Measurements from ENCODE around the gene CLASP1. TPM values are rescaled to one million over a fixed set of nuclear protein-coding genes. Genes with fewer than 3 reads are reported as not detected.

Gene CLASP1
- total and polyA plus RNA-seq, 2 experiments from 2014 or later, result 16.6 to 56.3 TPM

DNA sequence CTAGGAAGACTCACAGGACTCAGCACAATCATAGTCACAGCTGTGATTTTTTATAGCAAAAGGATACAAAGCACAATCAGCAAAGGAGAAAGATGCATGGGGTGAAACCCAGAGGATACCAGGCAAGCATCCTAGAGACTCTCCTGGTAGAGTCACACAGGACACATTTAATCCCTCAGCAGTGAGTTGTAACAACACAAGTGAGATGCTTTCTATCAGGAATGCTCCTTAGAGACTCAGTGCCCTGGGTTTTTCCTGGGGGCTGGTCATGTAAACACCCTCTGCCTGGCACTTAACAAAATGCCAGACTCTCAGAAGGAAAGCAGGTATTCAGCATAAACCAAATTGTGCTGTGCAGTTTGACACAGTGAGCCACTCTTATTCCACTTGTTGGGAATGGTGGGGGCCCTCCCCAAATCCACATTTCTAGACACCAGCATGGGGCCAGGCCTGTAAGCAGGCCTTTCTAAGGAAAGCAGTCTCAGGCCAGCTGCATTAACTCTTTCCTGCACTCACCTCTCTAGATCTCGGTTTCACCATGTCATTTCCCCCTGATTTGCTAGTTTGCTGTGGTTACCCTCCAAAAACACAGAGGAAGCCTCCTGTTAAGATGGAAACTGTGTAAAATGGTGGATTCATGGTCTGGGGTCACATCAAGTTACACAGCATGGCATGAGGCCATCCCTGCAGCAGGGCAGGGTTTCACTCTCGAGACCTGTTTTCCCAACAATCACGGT, 135.5 kb downstream of the CLASP1 start (continued):
- no peak for TF ChIP-seq ZNF331 (CRISPR knock-in tag; IDR thresholded peaks at IDR 0.05; ENCODE audit: low read depth)
- no peak for TF ChIP-seq ZNF114 (CRISPR knock-in tag; IDR thresholded peaks at IDR 0.05)

DNA sequence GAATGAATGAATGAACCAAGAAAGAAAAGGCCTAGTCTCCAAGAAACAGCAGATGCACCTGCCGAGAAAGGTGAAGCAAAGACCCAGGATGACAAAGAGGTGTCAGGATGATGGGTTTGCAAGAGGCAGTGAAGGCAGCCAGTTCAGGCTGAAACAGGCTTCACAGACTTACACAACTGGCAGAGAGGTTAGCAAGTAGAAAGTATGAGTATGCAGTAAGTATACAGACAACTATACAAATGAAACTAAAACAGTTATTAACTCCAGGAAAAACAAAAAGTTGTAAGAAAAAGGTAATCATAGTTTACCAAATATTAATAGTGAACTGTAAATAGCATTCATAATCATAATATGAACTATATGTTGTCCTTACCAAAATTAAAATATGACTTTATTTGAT, 138.4 kb downstream of the CLASP1 start:
- Histone ChIP-seq H2AFZ (no peak overlapping the region), H3K4me1 (ENCODE audit: insufficient read depth) (peaks cover 4% of the 10 kb centered on the region; the same call in 1 of the 2 replicates), H3F3A (replicated peaks; ENCODE audit: low read depth) (no peaks in the 10 kb centered on the region), H4K20me1 (replicated peaks; ENCODE audit: insufficient read depth) (peaks cover 3% of the 10 kb centered on the region; the same call in 1 of the 2 replicates), H3K79me2 (replicated peaks; ENCODE audit: insufficient read depth) (peaks cover 21% of the 10 kb centered on the region), H3K4me2 (no peak overlapping the region), H3K27me3 (ENCODE audit: insufficient read depth) (no peaks in the 10 kb centered on the region), H3K36me3 (ENCODE audit: insufficient read depth) (no peaks in the 10 kb centered on the region; the same call in 1 of the 2 replicates), H3K4me3 (no peak overlapping the region), H3K27ac (ENCODE audit: low read depth) (no peak overlapping the region), H3K9me2 (ENCODE audit: insufficient read depth) (0 out of 2 replicates have a peak, but pooled peaks cover 2% of the 10 kb centered on the region)
- Mint-ChIP-seq H3K27me3 (ENCODE audit: insufficient read depth, low read depth, poor library complexity) (no peaks in the 10 kb centered on the region), H3K36me3 (ENCODE audit: low read depth) (peaks cover 8% of the 10 kb centered on the region; the same call in 2 of the 3 replicates), H3K27ac (no peak overlapping the region), H3K4me1 (peaks cover 22% of the 10 kb centered on the region), H3K4me3 (no peak overlapping the region), H3K9me3 (no peaks in the 10 kb centered on the region)
- DNase-seq (ENCODE audit: low spot score) (no peak), ATAC-seq (no peak)
- no peak for TF ChIP-seq POLR2AphosphoS5 (IDR thresholded peaks at IDR 0.05; ENCODE audit: low read depth)
- TF ChIP-seq, protein P1, sequence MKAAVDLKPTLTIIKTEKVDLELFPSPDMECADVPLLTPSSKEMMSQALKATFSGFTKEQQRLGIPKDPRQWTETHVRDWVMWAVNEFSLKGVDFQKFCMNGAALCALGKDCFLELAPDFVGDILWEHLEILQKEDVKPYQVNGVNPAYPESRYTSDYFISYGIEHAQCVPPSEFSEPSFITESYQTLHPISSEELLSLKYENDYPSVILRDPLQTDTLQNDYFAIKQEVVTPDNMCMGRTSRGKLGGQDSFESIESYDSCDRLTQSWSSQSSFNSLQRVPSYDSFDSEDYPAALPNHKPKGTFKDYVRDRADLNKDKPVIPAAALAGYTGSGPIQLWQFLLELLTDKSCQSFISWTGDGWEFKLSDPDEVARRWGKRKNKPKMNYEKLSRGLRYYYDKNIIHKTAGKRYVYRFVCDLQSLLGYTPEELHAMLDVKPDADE (IDR thresholded peaks at IDR 0.05), result no peak
- TF ChIP-seq STAT1 (IDR thresholded peaks at IDR 0.05; ENCODE audit: unreplicated experiment), result no peak
- TF ChIP-seq, protein P2, sequence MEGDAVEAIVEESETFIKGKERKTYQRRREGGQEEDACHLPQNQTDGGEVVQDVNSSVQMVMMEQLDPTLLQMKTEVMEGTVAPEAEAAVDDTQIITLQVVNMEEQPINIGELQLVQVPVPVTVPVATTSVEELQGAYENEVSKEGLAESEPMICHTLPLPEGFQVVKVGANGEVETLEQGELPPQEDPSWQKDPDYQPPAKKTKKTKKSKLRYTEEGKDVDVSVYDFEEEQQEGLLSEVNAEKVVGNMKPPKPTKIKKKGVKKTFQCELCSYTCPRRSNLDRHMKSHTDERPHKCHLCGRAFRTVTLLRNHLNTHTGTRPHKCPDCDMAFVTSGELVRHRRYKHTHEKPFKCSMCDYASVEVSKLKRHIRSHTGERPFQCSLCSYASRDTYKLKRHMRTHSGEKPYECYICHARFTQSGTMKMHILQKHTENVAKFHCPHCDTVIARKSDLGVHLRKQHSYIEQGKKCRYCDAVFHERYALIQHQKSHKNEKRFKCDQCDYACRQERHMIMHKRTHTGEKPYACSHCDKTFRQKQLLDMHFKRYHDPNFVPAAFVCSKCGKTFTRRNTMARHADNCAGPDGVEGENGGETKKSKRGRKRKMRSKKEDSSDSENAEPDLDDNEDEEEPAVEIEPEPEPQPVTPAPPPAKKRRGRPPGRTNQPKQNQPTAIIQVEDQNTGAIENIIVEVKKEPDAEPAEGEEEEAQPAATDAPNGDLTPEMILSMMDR (conservative IDR thresholded peaks at IDR 0.05; ENCODE audit: low read depth in 2 of 2), result no peak
- TF ChIP-seq EZH2 (IDR thresholded peaks at IDR 0.05; ENCODE audit: low read depth, unreplicated experiment), result no peak
- TF ChIP-seq, protein P3, sequence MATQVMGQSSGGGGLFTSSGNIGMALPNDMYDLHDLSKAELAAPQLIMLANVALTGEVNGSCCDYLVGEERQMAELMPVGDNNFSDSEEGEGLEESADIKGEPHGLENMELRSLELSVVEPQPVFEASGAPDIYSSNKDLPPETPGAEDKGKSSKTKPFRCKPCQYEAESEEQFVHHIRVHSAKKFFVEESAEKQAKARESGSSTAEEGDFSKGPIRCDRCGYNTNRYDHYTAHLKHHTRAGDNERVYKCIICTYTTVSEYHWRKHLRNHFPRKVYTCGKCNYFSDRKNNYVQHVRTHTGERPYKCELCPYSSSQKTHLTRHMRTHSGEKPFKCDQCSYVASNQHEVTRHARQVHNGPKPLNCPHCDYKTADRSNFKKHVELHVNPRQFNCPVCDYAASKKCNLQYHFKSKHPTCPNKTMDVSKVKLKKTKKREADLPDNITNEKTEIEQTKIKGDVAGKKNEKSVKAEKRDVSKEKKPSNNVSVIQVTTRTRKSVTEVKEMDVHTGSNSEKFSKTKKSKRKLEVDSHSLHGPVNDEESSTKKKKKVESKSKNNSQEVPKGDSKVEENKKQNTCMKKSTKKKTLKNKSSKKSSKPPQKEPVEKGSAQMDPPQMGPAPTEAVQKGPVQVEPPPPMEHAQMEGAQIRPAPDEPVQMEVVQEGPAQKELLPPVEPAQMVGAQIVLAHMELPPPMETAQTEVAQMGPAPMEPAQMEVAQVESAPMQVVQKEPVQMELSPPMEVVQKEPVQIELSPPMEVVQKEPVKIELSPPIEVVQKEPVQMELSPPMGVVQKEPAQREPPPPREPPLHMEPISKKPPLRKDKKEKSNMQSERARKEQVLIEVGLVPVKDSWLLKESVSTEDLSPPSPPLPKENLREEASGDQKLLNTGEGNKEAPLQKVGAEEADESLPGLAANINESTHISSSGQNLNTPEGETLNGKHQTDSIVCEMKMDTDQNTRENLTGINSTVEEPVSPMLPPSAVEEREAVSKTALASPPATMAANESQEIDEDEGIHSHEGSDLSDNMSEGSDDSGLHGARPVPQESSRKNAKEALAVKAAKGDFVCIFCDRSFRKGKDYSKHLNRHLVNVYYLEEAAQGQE (IDR thresholded peaks at IDR 0.05; ENCODE audit: unreplicated experiment), result no peak
- TF ChIP-seq NANOG (IDR thresholded peaks at IDR 0.05; ENCODE audit: borderline replicate concordance), result no peak
- TF ChIP-seq, protein P4, sequence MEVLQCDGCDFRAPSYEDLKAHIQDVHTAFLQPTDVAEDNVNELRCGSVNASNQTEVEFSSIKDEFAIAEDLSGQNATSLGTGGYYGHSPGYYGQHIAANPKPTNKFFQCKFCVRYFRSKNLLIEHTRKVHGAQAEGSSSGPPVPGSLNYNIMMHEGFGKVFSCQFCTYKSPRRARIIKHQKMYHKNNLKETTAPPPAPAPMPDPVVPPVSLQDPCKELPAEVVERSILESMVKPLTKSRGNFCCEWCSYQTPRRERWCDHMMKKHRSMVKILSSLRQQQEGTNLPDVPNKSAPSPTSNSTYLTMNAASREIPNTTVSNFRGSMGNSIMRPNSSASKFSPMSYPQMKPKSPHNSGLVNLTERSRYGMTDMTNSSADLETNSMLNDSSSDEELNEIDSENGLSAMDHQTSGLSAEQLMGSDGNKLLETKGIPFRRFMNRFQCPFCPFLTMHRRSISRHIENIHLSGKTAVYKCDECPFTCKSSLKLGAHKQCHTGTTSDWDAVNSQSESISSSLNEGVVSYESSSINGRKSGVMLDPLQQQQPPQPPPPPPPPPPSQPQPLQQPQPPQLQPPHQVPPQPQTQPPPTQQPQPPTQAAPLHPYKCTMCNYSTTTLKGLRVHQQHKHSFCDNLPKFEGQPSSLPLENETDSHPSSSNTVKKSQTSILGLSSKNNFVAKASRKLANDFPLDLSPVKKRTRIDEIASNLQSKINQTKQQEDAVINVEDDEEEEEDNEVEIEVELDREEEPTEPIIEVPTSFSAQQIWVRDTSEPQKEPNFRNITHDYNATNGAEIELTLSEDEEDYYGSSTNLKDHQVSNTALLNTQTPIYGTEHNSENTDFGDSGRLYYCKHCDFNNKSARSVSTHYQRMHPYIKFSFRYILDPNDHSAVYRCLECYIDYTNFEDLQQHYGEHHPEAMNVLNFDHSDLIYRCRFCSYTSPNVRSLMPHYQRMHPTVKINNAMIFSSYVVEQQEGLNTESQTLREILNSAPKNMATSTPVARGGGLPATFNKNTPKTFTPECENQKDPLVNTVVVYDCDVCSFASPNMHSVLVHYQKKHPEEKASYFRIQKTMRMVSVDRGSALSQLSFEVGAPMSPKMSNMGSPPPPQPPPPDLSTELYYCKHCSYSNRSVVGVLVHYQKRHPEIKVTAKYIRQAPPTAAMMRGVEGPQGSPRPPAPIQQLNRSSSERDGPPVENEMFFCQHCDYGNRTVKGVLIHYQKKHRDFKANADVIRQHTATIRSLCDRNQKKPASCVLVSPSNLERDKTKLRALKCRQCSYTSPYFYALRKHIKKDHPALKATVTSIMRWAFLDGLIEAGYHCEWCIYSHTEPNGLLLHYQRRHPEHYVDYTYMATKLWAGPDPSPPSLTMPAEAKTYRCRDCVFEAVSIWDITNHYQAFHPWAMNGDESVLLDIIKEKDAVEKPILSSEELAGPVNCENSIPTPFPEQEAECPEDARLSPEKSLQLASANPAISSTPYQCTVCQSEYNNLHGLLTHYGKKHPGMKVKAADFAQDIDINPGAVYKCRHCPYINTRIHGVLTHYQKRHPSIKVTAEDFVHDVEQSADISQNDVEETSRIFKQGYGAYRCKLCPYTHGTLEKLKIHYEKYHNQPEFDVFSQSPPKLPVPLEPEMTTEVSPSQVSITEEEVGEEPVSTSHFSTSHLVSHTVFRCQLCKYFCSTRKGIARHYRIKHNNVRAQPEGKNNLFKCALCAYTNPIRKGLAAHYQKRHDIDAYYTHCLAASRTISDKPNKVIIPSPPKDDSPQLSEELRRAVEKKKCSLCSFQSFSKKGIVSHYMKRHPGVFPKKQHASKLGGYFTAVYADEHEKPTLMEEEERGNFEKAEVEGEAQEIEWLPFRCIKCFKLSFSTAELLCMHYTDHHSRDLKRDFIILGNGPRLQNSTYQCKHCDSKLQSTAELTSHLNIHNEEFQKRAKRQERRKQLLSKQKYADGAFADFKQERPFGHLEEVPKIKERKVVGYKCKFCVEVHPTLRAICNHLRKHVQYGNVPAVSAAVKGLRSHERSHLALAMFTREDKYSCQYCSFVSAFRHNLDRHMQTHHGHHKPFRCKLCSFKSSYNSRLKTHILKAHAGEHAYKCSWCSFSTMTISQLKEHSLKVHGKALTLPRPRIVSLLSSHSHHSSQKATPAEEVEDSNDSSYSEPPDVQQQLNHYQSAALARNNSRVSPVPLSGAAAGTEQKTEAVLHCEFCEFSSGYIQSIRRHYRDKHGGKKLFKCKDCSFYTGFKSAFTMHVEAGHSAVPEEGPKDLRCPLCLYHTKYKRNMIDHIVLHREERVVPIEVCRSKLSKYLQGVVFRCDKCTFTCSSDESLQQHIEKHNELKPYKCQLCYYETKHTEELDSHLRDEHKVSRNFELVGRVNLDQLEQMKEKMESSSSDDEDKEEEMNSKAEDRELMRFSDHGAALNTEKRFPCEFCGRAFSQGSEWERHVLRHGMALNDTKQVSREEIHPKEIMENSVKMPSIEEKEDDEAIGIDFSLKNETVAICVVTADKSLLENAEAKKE (CRISPR knock-in tag; IDR thresholded peaks at IDR 0.05), result no peak
- TF ChIP-seq EZH2phosphoT487 (IDR thresholded peaks at IDR 0.05; ENCODE audit: unreplicated experiment), result no peak
- TF ChIP-seq JUNB (IDR thresholded peaks at IDR 0.05; ENCODE audit: unreplicated experiment), result no peak
- no peak for TF ChIP-seq ZNF331 (CRISPR knock-in tag; IDR thresholded peaks at IDR 0.05; ENCODE audit: low read depth)
